Small intestine (tissue), 7 donors: ENCODE measurements around the gene GRIN3B. TPM values are rescaled to one million over a fixed set of nuclear protein-coding genes. Genes with fewer than 3 reads are reported as not detected.

Experiments
- DNase-seq, 2 donors: peaks; one replicate each; pipeline versions ENCODE4 v3.0.0 to v3.0.0-alpha.2; 2013
- FAIRE-seq: peaks from 2 replicates; lab custom pipeline; 2012; peaks lifted over from hg19 to GRCh38; lab: Jason Lieb, UNC
- H3K27ac ChIP-seq, 3 donors: one replicate each; pipeline ENCODE4 v1.5.1; 2013; ENCODE audit warnings: low read length in 2 of 3, mild to moderate bottlenecking in 2 of 3, control low read depth in 1 of 3, inconsistent platforms in 1 of 3, low read depth in 1 of 3, moderate library complexity in 1 of 3
- H3K27me3 ChIP-seq, 3 donors: one replicate each; pipeline ENCODE4 v1.6.1; 2013; ENCODE audit warnings: low read length in 3 of 3, inconsistent platforms in 1 of 3; ENCODE audit not compliant: control insufficient read depth in 3 of 3, insufficient read depth in 3 of 3
- H3K36me3 ChIP-seq, 3 donors: one replicate each; pipeline ENCODE4 v1.6.1; 2013; ENCODE audit warnings: low read length in 3 of 3, inconsistent platforms in 1 of 3, low read depth in 1 of 3, mild to moderate bottlenecking in 1 of 3, moderate library complexity in 1 of 3; ENCODE audit not compliant: control insufficient read depth in 3 of 3, insufficient read depth in 2 of 3
- H3K4me1 ChIP-seq, 3 donors: one replicate each; pipeline ENCODE4 v1.6.1; 2013; ENCODE audit warnings: low read length in 2 of 3, inconsistent platforms in 1 of 3, low read depth in 1 of 3, mild to moderate bottlenecking in 1 of 3, moderate library complexity in 1 of 3; ENCODE audit not compliant: control insufficient read depth in 3 of 3, insufficient read depth in 2 of 3
- H3K4me3 ChIP-seq, 3 donors: one replicate each; pipeline ENCODE4 v1.5.1; 2013; ENCODE audit warnings: low read length in 3 of 3, control low read depth in 1 of 3, inconsistent platforms in 1 of 3, low read depth in 1 of 3, mild to moderate bottlenecking in 1 of 3, moderate library complexity in 1 of 3
- H3K9me3 ChIP-seq, 2 donors: one replicate each; pipeline ENCODE4 v1.6.1; 2013; ENCODE audit warnings: low read depth in 1 of 2, low read length in 1 of 2; ENCODE audit not compliant: control insufficient read depth in 2 of 2, insufficient read depth in 1 of 2
- WGBS, 3 donors: extraction: QIAGEN DNeasy Blood & Tissue Kit; methylation state at CpG; one replicate each; pipeline ENCODE4 v1.1.7; 2013; 5-methylcytosine and 5-hydroxymethylcytosine counted together
- polyA plus RNA-seq, 4 donors: library from polyadenylated mRNA; stranded (reverse) in 3 of 4; unstranded in 1 of 4; fragments of 200-250 nt in 3 of 4; fragments of 120-200 nt in 1 of 4; gene quantifications; one replicate each; pipeline versions ENCODE4 v1.2.1 to v1.2.3, GENCODE V29; 2013
- donor health status: healthy with polysubstance abuse.
- donor health status: control.
- donor health status: control.
- donor health status: Bipolar disorder and iron deficiency.
- donor health status: healthy.

Gene GRIN3B
- polyA plus RNA-seq, 4 donors = 0.10 to 0.16 TPM; not detected in 2

DNA sequence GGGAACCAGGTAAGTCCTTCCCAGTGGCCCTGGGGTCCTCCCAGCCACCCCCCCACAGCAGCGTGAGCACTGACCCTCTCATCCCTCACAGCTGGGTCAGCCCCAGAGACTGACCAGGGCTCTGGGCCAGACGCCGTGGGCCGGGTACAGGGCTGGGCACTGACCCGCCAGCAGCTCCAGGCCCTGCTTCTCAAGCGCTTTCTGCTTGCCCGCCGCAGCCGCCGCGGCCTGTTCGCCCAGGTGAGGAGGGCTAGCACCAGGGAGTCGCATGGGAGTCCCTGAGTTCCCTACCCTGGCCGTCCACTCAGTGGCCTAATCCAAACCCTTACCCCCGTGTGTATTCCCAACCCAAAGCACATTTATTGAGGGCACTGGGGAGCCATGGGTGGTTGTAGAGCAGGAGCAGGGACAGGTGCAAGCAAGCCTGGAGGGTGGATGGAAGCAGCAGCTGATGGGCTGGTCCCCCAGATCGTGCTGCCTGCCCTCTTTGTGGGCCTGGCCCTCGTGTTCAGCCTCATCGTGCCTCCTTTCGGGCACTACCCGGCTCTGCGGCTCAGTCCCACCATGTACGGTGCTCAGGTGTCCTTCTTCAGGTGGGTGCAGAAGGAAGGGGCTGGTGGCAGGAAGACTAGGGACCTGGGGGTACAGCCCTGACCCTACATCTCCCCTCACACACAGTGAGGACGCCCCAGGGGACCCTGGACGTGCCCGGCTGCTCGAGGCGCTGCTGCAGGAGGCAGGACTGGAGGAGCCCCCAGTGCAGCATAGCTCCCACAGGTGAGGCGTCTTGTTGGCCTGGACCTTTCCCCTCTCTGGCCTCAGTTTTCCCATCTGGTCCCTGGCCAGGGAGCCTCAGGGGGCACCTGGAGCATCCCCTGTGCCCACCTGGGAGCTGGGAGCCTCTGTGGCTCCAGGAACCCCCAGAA lies 54.1 kb downstream of the GRIN3B start:
- peaks cover 0 to 5% (median 0%) of the 10 kb centered on the region in 3 donors for H3K36me3 ChIP-seq
- no peaks in the 10 kb centered on the region for H3K4me1 ChIP-seq
- no peak overlapping the region for H3K27ac ChIP-seq
- no peaks in the 10 kb centered on the region for H3K27me3 ChIP-seq
- H3K4me3 ChIP-seq = no peak overlapping the region
- FAIRE-seq = no peak
- peaks cover 0 to 52% of the 10 kb centered on the region in 2 donors for H3K9me3 ChIP-seq
- no peak for DNase-seq
- WGBS, 3 donors = 84 to 91% (median 85%) methylated on average over 23 to 28 of the region's 28 CpGs

- Histone ChIP-seq H3K27ac (no peak overlapping the region), H3K4me1 (no peaks in the 10 kb centered on the region), H3K4me3 (no peak overlapping the region), H3K27me3 (no peaks in the 10 kb centered on the region), H3K36me3 (peaks cover 0 to 5% (median 0%) of the 10 kb centered on the region in 3 donors), H3K9me3 (peaks cover 0 to 58% of the 10 kb centered on the region in 2 donors)
- WGBS, 3 donors = 87 to 97% (median 90%) methylated on average over 14 of the region's 14 CpGs
- no peak for DNase-seq
- FAIRE-seq = no peak
These were observed 54.8 kb downstream of the GRIN3B start for GRCh38 chr19:1055028-1055425.

GRCh38 chr19:1055886-1056620 lies 55.8 kb downstream of the GRIN3B start:
- whole genome bisulfite sequencing, 3 donors = 78 to 93% (median 85%) methylated on average over 17 to 20 of the region's 20 CpGs
- Histone ChIP-seq H3K36me3 (peaks cover 0 to 5% (median 0%) of the 10 kb centered on the region in 3 donors), H3K4me3 (no peak overlapping the region), H3K9me3 (peaks cover 0 to 55% of the 10 kb centered on the region in 2 donors), H3K27me3 (no peaks in the 10 kb centered on the region), H3K4me1 (no peaks in the 10 kb centered on the region), H3K27ac (no peak overlapping the region)
- FAIRE-seq = no peak
- DNase-seq = no peak

DNA sequence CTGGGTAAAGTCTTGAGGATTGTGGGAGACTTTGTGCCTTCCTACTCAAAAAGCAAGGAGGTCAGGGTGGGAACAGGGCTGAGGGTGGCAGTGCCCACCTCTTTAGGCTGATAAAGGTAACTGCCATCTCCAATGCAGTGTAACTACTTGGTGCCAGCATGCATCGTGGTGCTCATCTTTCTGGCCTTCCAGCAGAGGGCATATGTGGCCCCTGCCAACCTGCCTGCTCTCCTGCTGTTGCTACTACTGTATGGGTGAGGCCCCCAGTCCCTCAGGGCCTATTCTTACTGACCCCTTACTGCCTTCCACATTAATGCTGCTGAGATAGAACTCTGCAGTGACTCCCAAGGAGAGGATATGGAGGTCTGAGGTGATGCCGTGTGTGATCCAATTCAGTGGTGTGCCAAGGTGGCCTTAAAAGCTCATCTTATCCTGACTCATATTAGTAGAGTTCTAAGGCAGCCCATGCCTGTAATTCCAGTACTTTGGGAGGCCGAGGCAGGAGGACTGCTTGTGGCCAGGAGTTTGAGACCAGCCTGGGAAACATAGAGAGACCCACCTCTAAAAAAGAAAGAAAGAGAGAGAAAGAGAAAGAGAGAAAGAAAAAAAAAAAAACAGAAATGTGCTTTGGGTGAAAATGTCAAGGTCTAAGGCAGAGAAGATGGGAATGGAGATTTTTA lies 57.1 kb downstream of the GRIN3B start:
- H3K4me1 ChIP-seq = no peaks in the 10 kb centered on the region
- H3K4me3 ChIP-seq = no peak overlapping the region
- WGBS, 3 donors = 28 to 45% (median 38%) methylated on average over 3 of the region's 3 CpGs
- peaks cover 0 to 52% of the 10 kb centered on the region in 2 donors for H3K9me3 ChIP-seq
- no peak overlapping the region for H3K27ac ChIP-seq
- peak; percentile 61 for DNase-seq
- H3K27me3 ChIP-seq = no peaks in the 10 kb centered on the region
- no peak for FAIRE-seq
- H3K36me3 ChIP-seq = peaks cover 0 to 5% (median 0%) of the 10 kb centered on the region in 3 donors

GRCh38 chr19:1058112-1058511 lies 57.9 kb downstream of the GRIN3B start:
- no peak for FAIRE-seq
- 89 to 93% (median 91%) methylated on average over 5 of the region's 5 CpGs for WGBS, 3 donors

More at GRCh38 chr19:1058112-1058511, 57.9 kb downstream of the GRIN3B start:
- no peak for DNase-seq
- Histone ChIP-seq H3K27me3 (no peaks in the 10 kb centered on the region), H3K36me3 (peaks cover 0 to 5% (median 0%) of the 10 kb centered on the region in 3 donors), H3K4me3 (no peak overlapping the region), H3K9me3 (peaks cover 0 to 54% of the 10 kb centered on the region in 2 donors), H3K27ac (no peak overlapping the region), H3K4me1 (no peaks in the 10 kb centered on the region)

Other genes starting within 250 kb of the GRIN3B start
- 100 to 1,000 TPM; 189 to 644 (median 383) TPM for gene MISP, start 249.3 kb upstream of the GRIN3B start, polyA plus RNA-seq
- gene PTBP1, start 203.0 kb upstream of the GRIN3B start, polyA plus RNA-seq = 100 to 1,000 TPM; 109 to 257 (median 140) TPM
- under 1 TPM in 2 of 4 donors, not detected in 2; 0.49 to 0.57 TPM for gene PLPPR3, start 178.5 kb upstream of the GRIN3B start, polyA plus RNA-seq
- gene AZU1, start 172.6 kb upstream of the GRIN3B start, polyA plus RNA-seq = under 1 TPM in 1 of 4 donors, not detected in 3; 0.22 TPM
- under 1 TPM in 1 of 4 donors, not detected in 3; 0.41 TPM for gene PRTN3, start 159.4 kb upstream of the GRIN3B start, polyA plus RNA-seq
- 1 to 10 TPM in 1 of 4 donors, under 1 TPM in 1, not detected in 2; 0.09 to 1.8 TPM for gene ELANE, start 148.1 kb upstream of the GRIN3B start, polyA plus RNA-seq
- 100 to 1,000 TPM in 1 of 4 donors, 10 to 100 TPM in 1, 1 to 10 TPM in 2; 3.8 to 601 (median 20.8) TPM for gene CFD, start 140.8 kb upstream of the GRIN3B start, polyA plus RNA-seq
- gene MED16, start 107.2 kb upstream of the GRIN3B start, polyA plus RNA-seq = 100 to 1,000 TPM in 1 of 4 donors, 10 to 100 TPM in 3; 39.0 to 107 (median 70.3) TPM
- gene RNU6-9, start 106.9 kb upstream of the GRIN3B start, polyA plus RNA-seq = not detected
- gene R3HDM4, start 87.2 kb upstream of the GRIN3B start, polyA plus RNA-seq = 10 to 100 TPM; 29.5 to 52.7 (median 42.3) TPM
- gene KISS1R, start 83.1 kb upstream of the GRIN3B start, polyA plus RNA-seq = under 1 TPM in 2 of 4 donors, not detected in 2; 0.25 to 0.55 TPM
- 100 to 1,000 TPM in 1 of 4 donors, 1 to 10 TPM in 3; 1.3 to 242 (median 4.8) TPM for gene ARID3A, start 74.4 kb upstream of the GRIN3B start, polyA plus RNA-seq
- gene WDR18, start 16.1 kb upstream of the GRIN3B start, polyA plus RNA-seq = 10 to 100 TPM; 33.4 to 70.8 (median 57.5) TPM
- gene TMEM259, start 20.7 kb downstream of the GRIN3B start, polyA plus RNA-seq = 100 to 1,000 TPM; 123 to 313 (median 186) TPM
- gene RNU6-2, start 21.1 kb downstream of the GRIN3B start, polyA plus RNA-seq = not detected
- 10 to 100 TPM; 14.5 to 34.4 (median 22.6) TPM for gene CNN2, start 26.2 kb downstream of the GRIN3B start, polyA plus RNA-seq
- 10 to 100 TPM in 2 of 4 donors, 1 to 10 TPM in 2; 3.1 to 60.3 (median 20.2) TPM for gene ABCA7, start 39.7 kb downstream of the GRIN3B start, polyA plus RNA-seq
- 10 to 100 TPM; 15.9 to 81.1 (median 48.5) TPM for gene ARHGAP45, start 66.7 kb downstream of the GRIN3B start, polyA plus RNA-seq
- gene POLR2E, start 95.0 kb downstream of the GRIN3B start, polyA plus RNA-seq = 100 to 1,000 TPM; 122 to 189 (median 142) TPM
- 1,000 to 10,000 TPM in 2 of 4 donors, 100 to 1,000 TPM in 2; 335 to 1,298 (median 781) TPM for gene GPX4, start 103.6 kb downstream of the GRIN3B start, polyA plus RNA-seq
- 10 to 100 TPM; 19.7 to 32.1 (median 21.6) TPM for gene SBNO2, start 173.8 kb downstream of the GRIN3B start, polyA plus RNA-seq
- 10 to 100 TPM; 57.7 to 86.2 (median 66.4) TPM for gene STK11, start 205.4 kb downstream of the GRIN3B start, polyA plus RNA-seq
- gene CBARP, start 237.6 kb downstream of the GRIN3B start, polyA plus RNA-seq = under 1 TPM in 2 of 4 donors, not detected in 2; 0.30 to 0.41 TPM
- gene ATP5F1D, start 241.3 kb downstream of the GRIN3B start, polyA plus RNA-seq = 100 to 1,000 TPM; 126 to 823 (median 492) TPM
- gene MIDN, start 248.2 kb downstream of the GRIN3B start, polyA plus RNA-seq = 100 to 1,000 TPM in 1 of 4 donors, 10 to 100 TPM in 3; 28.1 to 106 (median 33.0) TPM